Large intestine (tissue), 3 donors: ENCODE results near the gene BLOC1S5. TPM values are rescaled to one million over a fixed set of nuclear protein-coding genes. Genes with fewer than 3 reads are reported as not detected.
"Not testable (repeated sequence)": the region's sequence is repeated elsewhere in the genome, so short reads cannot be mapped to it uniquely, and the experiment has no call there.

Experiments used
- DNase-seq, 2 donors: peaks; one replicate each; pipeline versions ENCODE4 v3.0.0 to v3.0.0-alpha.2; 2013
- H3K27ac ChIP-seq: one replicate; pipeline ENCODE4 v1.5.1; 2013; ENCODE audit warnings: low read length
- H3K27me3 ChIP-seq: 2 replicates; pipeline ENCODE4 v1.6.1; 2013; ENCODE audit warnings: low read length; ENCODE audit not compliant: control insufficient read depth, insufficient read depth
- H3K36me3 ChIP-seq: 2 replicates; pipeline ENCODE4 v1.6.1; 2013; ENCODE audit warnings: low read length; ENCODE audit not compliant: control insufficient read depth, insufficient read depth
- H3K4me1 ChIP-seq: one replicate; pipeline ENCODE4 v1.6.1; 2013; ENCODE audit warnings: low read length; ENCODE audit not compliant: control insufficient read depth, insufficient read depth
- H3K4me3 ChIP-seq: one replicate; pipeline ENCODE4 v1.5.1; 2013; ENCODE audit warnings: low read length
- H3K9me3 ChIP-seq: one replicate; pipeline ENCODE4 v1.6.1; 2013; ENCODE audit warnings: mild to moderate bottlenecking, low read depth, low read length, moderate library complexity; ENCODE audit not compliant: control insufficient read depth
- WGBS: methylation state at CpG from one replicate; pipeline ENCODE4 v1.1.5; 2013; ENCODE audit warnings: low lambda C conversion rate; ENCODE audit not compliant: insufficient coverage; 5-methylcytosine and 5-hydroxymethylcytosine counted together
- polyA plus RNA-seq: library from polyadenylated mRNA; unstranded; fragments of 120-200 nt; gene quantifications from one replicate; pipeline ENCODE4 v1.2.1, GENCODE V29; 2013

Gene BLOC1S5
- polyA plus RNA-seq, 1 donor: 14.2 TPM

DNA sequence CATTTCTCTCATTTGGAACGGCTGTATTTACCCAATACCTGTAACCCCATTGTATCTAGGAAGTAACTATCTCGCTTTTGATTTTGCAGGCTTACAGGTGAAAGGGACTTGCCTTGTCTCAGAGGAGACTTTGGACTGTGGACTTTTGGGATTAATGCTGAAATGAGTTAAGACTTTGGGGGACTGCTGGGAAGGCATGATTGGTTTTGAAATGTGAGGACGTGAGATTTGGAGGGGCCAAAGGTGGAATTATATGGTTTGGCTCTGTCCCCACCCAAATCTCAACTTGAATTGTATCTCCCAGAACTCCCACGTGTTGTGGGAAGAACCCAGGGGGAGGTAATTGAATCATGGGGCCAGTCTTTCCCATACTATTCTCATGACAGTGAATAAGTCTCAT is 18.4 kb downstream of the BLOC1S5 start:
- not testable (repeated sequence) for H3K36me3 ChIP-seq, H3K4me1 ChIP-seq, H3K9me3 ChIP-seq, H3K27ac ChIP-seq, H3K27me3 ChIP-seq, H3K4me3 ChIP-seq, DNase-seq
- WGBS: no CpG with 5 or more reads among the region's 4 CpGs

DNA sequence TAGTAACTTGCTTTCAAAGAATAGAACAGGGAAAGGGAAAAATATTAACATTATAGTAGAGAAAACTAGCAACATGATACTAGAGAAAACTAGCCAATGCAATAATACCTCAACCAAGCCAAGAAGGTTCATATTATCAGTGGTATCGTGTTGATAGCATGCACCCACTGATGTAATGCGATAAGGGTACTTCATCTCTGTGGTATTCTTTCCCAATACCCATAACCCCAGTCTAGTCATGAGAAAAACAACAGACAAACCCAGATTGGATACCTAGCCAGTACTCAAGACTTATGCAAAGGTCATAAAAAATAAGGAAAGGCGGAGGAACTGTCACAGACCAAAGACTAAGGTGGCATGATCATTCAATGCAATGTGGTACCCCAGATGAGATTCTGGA is 21.0 kb downstream of the BLOC1S5 start:
- DNase-seq: no peak
- no peak overlapping the region for H3K4me3 ChIP-seq
- 100% methylated on average over 1 of the region's 3 CpGs for WGBS
- H3K9me3 ChIP-seq: no peaks in the 10 kb centered on the region
- no peaks in the 10 kb centered on the region for H3K4me1 ChIP-seq
- H3K36me3 ChIP-seq: peaks cover 7% of the 10 kb centered on the region
- H3K27me3 ChIP-seq: no peaks in the 10 kb centered on the region
- no peak overlapping the region for H3K27ac ChIP-seq

DNA sequence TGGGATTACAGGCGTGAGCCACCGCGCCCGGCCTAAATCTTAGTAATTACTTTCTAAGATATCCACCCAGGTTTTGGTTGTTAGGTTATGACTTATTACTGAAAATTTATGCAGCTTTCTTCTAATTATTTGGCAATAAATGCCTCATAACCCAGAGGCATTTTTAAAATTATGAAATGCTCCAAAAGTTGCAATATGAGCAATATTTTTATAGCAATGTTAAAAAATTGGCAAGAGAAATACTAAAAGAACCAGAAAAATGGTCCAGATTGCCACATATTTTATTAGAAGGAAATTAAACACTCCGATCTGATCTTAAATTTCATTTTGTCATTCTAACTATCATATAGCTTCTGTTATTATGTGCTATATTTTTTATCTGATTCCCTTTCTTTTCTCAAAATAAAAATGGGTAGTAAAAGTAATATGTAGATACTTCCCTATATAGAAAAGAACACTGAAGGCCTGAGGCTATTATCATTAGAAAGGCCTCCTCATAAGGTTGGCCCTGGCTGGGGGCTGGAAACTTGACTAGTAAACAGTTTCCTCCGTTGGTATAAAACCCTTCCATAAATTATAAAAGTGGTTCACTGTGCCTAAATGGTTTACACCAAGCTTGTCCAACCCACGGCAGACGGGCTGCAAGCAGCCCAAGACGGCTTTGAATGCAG is 22.1 kb downstream of the BLOC1S5 start:
- H3K36me3 ChIP-seq: peaks cover 5% of the 10 kb centered on the region
- no peaks in the 10 kb centered on the region for H3K4me1 ChIP-seq
- H3K9me3 ChIP-seq: no peaks in the 10 kb centered on the region
- no peaks in the 10 kb centered on the region for H3K27me3 ChIP-seq
- WGBS: 73% methylated on average over 3 of the region's 9 CpGs
- no peak for DNase-seq
- no peak overlapping the region for H3K4me3 ChIP-seq
- H3K27ac ChIP-seq: no peak overlapping the region

DNA sequence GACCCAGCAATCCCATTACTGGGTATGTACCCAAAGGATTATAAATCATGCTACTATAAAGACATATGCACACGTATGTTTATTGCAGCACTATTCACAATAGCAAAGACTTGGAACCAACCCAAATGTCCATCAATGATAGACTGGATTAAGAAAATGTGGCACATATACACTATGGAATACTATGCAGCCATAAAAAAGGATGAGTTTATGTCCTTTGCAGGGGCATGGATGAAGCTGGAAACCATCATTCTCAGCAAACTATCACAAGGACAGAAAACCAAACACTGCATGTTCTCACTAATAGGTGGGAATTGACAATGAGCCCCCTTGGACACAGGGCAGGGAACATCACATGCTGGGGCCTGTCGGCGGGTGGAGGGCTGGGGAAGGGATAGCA is 30.1 kb downstream of the BLOC1S5 start:
- H3K36me3 ChIP-seq, H3K27ac ChIP-seq, H3K4me3 ChIP-seq, H3K9me3 ChIP-seq, H3K4me1 ChIP-seq, H3K27me3 ChIP-seq, DNase-seq: not testable (repeated sequence)
- WGBS: no CpG with 5 or more reads among the region's 3 CpGs

DNA sequence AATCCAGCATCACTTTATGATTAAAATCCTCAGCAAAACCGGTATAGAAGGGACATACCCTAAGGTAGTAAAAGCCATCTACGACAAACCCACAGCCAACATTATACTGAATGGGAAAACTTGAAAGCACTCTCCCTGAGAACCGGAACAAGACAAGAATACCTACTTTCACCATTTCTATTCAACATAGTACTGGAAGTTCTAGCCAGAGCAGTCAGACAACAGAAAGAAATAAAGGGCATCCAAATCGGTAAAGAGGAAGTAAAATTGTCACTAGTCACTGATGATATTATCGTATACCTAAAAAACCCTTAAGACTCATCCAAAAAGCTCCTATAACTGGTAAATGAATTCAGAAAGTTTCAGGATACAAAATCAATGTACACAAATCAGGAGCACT is 33.3 kb downstream of the BLOC1S5 start:
- Histone ChIP-seq H3K4me1 (no peaks in the 10 kb centered on the region), H3K27ac (no peak overlapping the region), H3K4me3 (no peak overlapping the region), H3K9me3 (no peaks in the 10 kb centered on the region), H3K27me3 (no peaks in the 10 kb centered on the region), H3K36me3 (no peaks in the 10 kb centered on the region)
- no CpG with 5 or more reads among the region's 5 CpGs for WGBS
- no peak for DNase-seq

DNA sequence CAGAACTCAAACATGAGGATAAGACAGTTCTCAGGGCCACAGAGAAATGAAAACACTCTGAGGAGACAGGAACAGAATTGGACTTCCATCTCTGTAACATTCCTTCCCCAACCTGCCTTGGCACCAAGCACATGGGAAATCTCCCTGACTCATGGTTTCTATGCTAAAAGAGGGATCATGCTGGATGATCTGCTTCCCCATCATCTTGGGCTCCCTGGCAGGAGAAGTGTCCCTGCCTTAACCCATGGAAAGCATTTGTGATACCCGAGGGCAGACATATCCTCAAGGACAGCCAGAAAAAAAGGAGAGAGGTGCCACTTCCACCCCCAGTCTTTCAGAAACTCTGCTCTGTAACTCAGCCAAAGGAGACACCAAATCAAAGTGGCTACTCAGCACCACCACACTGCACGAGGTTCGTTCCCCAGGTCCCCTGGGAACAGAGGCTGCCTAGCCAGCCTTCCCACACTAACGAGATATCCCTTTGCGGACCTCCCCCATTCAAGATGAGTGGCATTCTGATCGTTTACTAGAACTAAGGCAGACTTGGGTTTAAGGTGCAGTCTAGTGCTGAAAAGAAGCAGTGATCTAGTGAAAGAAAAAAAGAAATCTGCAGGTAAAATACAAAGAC is 34.8 kb downstream of the BLOC1S5 start:
- no peak overlapping the region for H3K4me3 ChIP-seq
- H3K9me3 ChIP-seq: no peaks in the 10 kb centered on the region
- H3K36me3 ChIP-seq: peaks cover 2% of the 10 kb centered on the region
- no peak for DNase-seq
- no peaks in the 10 kb centered on the region for H3K27me3 ChIP-seq
- H3K4me1 ChIP-seq: no peaks in the 10 kb centered on the region
- WGBS: 63% methylated on average over 2 of the region's 6 CpGs
- no peak overlapping the region for H3K27ac ChIP-seq

DNA sequence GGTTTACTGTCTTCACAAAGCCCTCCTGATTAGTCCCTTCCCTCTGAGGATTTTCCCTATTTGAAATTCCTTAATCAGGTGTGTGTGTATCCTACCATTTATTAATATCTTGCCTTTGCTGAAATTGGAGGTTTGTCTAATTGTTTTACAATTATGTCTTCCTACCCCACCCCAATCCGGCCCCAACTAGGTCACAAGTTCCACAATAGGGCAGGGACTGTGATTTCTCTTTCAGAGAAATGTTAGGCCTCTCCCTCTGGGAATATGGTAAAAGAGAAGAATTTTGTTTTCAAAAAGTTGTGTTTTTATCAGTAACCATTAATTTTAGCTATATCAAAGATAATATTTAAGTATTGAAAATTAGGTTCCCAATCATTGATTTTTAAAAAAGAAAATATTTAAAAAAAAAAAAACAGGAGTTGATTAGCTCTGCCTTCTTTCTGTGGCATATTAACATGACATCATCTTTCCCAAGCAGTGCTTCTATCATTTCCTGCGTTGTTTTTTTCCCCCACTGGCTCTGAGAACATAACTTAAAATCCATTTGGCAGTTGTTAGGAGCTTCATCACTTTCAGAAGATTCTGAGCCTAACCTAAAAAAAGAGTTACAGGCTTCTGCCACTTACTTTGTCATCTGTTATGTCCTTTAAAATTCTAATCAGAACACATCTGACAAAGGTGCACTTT is 36.1 kb downstream of the BLOC1S5 start:
- Histone ChIP-seq H3K4me3 (no peak overlapping the region), H3K9me3 (no peaks in the 10 kb centered on the region), H3K36me3 (peaks cover 2% of the 10 kb centered on the region), H3K27ac (peak overlapping the region; percentile 44), H3K4me1 (no peaks in the 10 kb centered on the region), H3K27me3 (no peaks in the 10 kb centered on the region)
- DNase-seq: peak; percentile 3 to 47
- 33% methylated on average over 1 of the region's 2 CpGs for WGBS

DNA sequence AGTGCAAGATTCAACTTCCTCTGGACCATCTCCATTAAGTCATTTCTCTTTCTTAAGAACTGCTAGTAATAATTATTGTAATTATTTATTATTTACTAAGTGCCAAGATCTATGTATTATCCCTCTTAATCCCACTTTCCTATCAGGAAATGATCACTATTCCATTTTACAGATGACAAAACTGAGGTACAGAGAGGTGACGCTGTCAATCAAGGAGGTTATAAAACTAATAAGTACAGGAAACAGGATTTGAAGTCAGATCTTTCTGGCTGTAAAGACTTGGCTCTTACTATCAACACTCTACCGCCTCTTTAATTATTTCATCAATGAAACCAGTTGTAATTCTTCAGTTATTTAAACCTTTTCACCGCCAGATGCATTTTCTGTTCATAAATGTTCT is 37.4 kb downstream of the BLOC1S5 start:
- WGBS: 33% methylated on average over 1 of the region's 3 CpGs
- Histone ChIP-seq H3K4me1 (no peaks in the 10 kb centered on the region), H3K9me3 (no peaks in the 10 kb centered on the region), H3K36me3 (peaks cover 2% of the 10 kb centered on the region), H3K27me3 (no peaks in the 10 kb centered on the region), H3K27ac (no peak overlapping the region), H3K4me3 (no peak overlapping the region)
- DNase-seq: no peak

DNA sequence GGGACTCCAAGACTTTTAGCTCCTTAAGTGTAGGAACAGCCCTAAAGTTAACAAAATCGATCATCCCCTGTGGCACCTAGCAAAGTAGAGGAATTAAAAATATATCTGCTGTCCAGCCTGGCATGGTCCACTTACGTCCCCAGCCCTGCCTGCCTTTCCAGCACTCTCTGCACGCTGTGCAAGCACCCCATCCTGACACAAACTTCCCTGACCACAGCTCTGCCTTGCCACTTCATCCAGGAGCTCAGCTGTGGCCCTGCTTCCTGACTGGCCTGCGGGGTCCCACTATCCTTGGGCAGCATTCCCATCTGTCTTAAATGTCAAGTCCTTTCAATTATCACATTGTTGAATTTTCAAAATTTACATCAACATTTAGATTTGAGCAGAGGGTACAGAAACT is 39.0 kb downstream of the BLOC1S5 start:
- peaks cover 2% of the 10 kb centered on the region for H3K36me3 ChIP-seq
- H3K4me3 ChIP-seq: no peak overlapping the region
- no peaks in the 10 kb centered on the region for H3K9me3 ChIP-seq
- no peak overlapping the region for H3K27ac ChIP-seq
- no peak for DNase-seq
- no peaks in the 10 kb centered on the region for H3K4me1 ChIP-seq
- no peaks in the 10 kb centered on the region for H3K27me3 ChIP-seq
- no CpG with 5 or more reads among the region's 4 CpGs for WGBS

DNA sequence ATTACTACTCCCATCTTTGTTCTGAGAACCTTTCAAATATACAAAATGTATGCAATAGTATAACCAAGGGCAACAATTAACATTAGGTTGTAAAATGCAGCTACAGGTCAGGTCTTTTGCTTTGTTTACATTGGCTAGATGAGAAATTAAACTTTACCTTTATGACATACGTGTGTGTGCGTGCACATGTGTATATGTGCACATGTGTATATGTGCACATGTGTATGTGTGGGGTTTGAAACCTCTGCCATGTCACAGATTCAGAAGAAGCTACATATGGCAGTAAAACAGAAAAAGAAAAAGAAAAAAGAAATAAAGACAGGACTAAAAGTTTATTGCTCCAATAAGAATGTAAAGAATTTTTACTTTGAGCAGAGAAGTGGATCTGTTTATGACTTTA is 40.6 kb downstream of the BLOC1S5 start:
- H3K27ac ChIP-seq: no peak overlapping the region
- WGBS: no CpG with 5 or more reads among the region's 2 CpGs

More for the DNA sequence above, 40.6 kb downstream of the BLOC1S5 start:
- H3K27me3 ChIP-seq: no peaks in the 10 kb centered on the region
- DNase-seq: no peak
- peaks cover 2% of the 10 kb centered on the region for H3K36me3 ChIP-seq
- H3K9me3 ChIP-seq: no peaks in the 10 kb centered on the region
- no peaks in the 10 kb centered on the region for H3K4me1 ChIP-seq
- no peak overlapping the region for H3K4me3 ChIP-seq
